Stimulated activated naive B cell treated with anti-CD40 and anti-IgM and Interleukin-4, amounts not matched to agents 10 μg/mL and 1 μg/mL and 100 μg/mL, for 72 hours (primary cell): ENCODE measurements around the gene CNTD1.
"Not testable (repeated sequence)": the region's sequence is repeated elsewhere in the genome, so short reads cannot be mapped to it uniquely, and the experiment has no call there.

Experiments
- ATAC-seq, 2 donors: fragments of 150-1000 bp; cut with Tn5 transposase; replicated peaks; 2 replicates each; pipeline ENCODE4 v1.10.0; 2021; ENCODE audit warnings: moderate library complexity in 1 of 2
- DNase-seq: peaks from one replicate; pipeline ENCODE4 v3.0.0; 2021
- H3K27ac Mint-ChIP-seq: one replicate; pipeline ENCODE4 v1.8.0; 2022; ENCODE audit warnings: mild to moderate bottlenecking, mixed read lengths
- H3K27me3 Mint-ChIP-seq, 2 donors: one replicate each; pipeline ENCODE4 v1.8.0; 2022; ENCODE audit warnings: mixed read lengths in 2 of 2
- H3K36me3 Mint-ChIP-seq, 2 donors: one replicate each; pipeline ENCODE4 v1.8.0; 2022; ENCODE audit warnings: mixed read lengths in 2 of 2, mild to moderate bottlenecking in 1 of 2
- H3K4me1 Mint-ChIP-seq, 2 donors: one replicate each; pipeline ENCODE4 v1.8.0; 2022; ENCODE audit warnings: mixed read lengths in 2 of 2, mild to moderate bottlenecking in 1 of 2
- H3K4me3 Mint-ChIP-seq, 2 donors: one replicate each; pipeline ENCODE4 v1.8.0; 2022; ENCODE audit warnings: mild to moderate bottlenecking in 2 of 2, mixed read lengths in 2 of 2, moderate library complexity in 1 of 2
- H3K9me3 Mint-ChIP-seq, 2 donors: one replicate each; pipeline ENCODE4 v1.8.0; 2022; ENCODE audit warnings: mixed read lengths in 2 of 2, mild to moderate bottlenecking in 1 of 2

CNTD1 gene

GRCh38 chr17:42852351-42852750 lies 53.7 kb downstream of the CNTD1 start:
- peaks cover 13 to 25% of the 10 kb centered on the region in 2 donors for H3K36me3 Mint-ChIP-seq
- no peak for DNase-seq
- no peak for ATAC-seq

GRCh38 chr17:42853004-42853403 lies 54.3 kb downstream of the CNTD1 start:
- DNase-seq (no peak), ATAC-seq (no peak)
- Mint-ChIP-seq H3K27ac (no peak overlapping the region), H3K36me3 (peaks cover 13 to 25% of the 10 kb centered on the region in 2 donors), H3K9me3 (no peaks in the 10 kb centered on the region), H3K4me1 (peaks cover 0 to 4% of the 10 kb centered on the region in 2 donors), H3K27me3 (no peaks in the 10 kb centered on the region), H3K4me3 (no peak overlapping the region)

More at GRCh38 chr17:42852351-42852750, 53.7 kb downstream of the CNTD1 start:
- Mint-ChIP-seq H3K27me3 (no peaks in the 10 kb centered on the region), H3K9me3 (no peaks in the 10 kb centered on the region), H3K4me3 (no peak overlapping the region), H3K27ac (no peak overlapping the region), H3K4me1 (peaks cover 0 to 4% of the 10 kb centered on the region in 2 donors)

DNA sequence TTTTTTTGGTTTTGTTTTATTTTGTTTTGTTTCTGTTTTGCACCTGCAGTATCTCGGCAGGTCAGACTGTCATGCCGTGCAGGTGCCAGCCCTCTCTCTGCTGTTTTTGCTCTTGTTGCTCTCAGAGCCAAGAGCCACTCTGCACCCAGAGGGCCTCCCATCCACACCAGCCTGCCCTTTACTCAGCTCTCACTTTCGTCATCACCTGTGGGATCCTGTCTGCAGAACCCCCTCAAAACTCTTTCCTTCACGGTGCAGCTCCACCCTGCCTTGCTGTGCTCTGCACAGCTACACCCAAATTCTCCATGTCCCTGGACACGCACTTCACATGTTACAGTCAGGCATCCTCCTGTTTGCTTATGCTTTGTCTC lies 54.9 kb downstream of the CNTD1 start:
- no peak for DNase-seq
- Mint-ChIP-seq H3K4me3 (no peak overlapping the region), H3K36me3 (peaks cover 13 to 25% of the 10 kb centered on the region in 2 donors), H3K27me3 (no peaks in the 10 kb centered on the region), H3K9me3 (no peaks in the 10 kb centered on the region), H3K27ac (no peak overlapping the region), H3K4me1 (peaks cover 0 to 4% of the 10 kb centered on the region in 2 donors)
- no peak for ATAC-seq

DNA sequence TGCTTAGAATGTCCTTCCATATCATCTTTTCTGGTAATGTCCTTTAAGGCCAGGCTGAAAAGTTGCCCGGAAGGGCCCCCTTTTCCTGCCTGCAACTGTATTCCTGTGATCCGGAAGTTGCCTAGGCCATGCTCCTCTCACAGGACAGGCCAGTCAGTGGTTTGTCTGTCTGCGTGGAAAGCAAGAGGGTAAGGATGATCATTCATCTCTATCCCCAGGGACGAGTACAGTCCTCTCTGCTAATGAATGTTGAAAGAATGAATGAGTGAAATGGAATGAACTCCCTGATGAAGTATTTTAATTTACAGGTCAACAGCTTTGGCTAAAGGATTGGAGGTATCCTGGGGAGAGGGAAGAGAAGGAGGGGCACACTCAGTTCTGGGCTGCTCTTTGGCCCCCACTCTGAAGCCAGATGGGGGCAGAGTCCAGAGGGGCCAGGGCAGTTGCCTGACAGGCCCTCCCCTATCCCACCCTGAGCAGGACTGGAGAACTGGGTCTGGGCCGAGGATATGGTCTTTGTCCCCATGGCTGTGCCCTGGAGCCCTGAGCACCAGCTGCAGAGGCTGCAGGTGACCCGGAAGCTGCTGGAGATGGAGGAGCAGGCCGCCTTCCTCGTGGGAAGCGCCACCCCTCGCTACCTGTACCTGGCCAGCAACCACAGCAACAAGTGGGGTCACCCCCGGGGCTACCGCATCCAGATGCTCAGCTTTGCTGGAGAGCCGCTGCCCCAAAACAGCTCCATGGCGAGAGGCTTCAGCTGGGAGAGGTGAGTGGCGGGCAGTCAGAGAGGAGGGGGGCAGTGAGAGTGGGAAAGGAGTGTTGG lies 55.5 kb downstream of the CNTD1 start:
- no peak for DNase-seq
- no peaks in the 10 kb centered on the region for H3K27me3 Mint-ChIP-seq
- H3K27ac Mint-ChIP-seq, result no peak overlapping the region
- H3K4me1 Mint-ChIP-seq, result peaks cover 0 to 4% of the 10 kb centered on the region in 2 donors
- H3K4me3 Mint-ChIP-seq, result no peak overlapping the region
- H3K9me3 Mint-ChIP-seq, result no peaks in the 10 kb centered on the region
- no peak for ATAC-seq
- peaks cover 13 to 25% of the 10 kb centered on the region in 2 donors for H3K36me3 Mint-ChIP-seq

- no peaks in the 10 kb centered on the region for H3K27me3 Mint-ChIP-seq
- no peaks in the 10 kb centered on the region for H3K9me3 Mint-ChIP-seq
- H3K27ac Mint-ChIP-seq, result no peak overlapping the region
- no peak overlapping the region for H3K4me3 Mint-ChIP-seq
- H3K4me1 Mint-ChIP-seq, result peaks cover 0 to 3% of the 10 kb centered on the region in 2 donors
- DNase-seq (no peak), ATAC-seq (no peak)
- H3K36me3 Mint-ChIP-seq, result peaks cover 13 to 25% of the 10 kb centered on the region in 2 donors
Measured at GRCh38 chr17:42855048-42855596, 56.5 kb downstream of the CNTD1 start.

DNA sequence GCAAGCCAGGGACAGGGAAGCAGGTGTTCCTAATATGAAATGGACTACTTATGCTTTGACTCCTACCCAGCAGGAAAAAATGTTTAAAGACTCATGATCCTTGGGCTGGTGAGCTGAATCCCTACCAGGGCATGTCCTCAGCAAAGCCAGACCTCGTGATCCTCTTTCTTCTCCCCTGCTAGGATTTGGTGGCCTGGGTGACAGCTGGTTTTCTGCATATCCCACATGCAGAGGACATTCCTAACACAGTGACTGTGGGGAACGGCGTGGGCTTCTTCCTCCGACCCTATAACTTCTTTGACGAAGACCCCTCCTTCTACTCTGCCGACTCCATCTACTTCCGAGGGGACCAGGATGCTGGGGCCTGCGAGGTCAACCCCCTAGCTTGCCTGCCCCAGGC lies 57.4 kb downstream of the CNTD1 start:
- H3K4me1 Mint-ChIP-seq, H3K27me3 Mint-ChIP-seq, H3K4me3 Mint-ChIP-seq, DNase-seq, H3K9me3 Mint-ChIP-seq, H3K27ac Mint-ChIP-seq, ATAC-seq: not testable (repeated sequence)
- peaks cover 13 to 25% of the 10 kb centered on the region in 2 donors for H3K36me3 Mint-ChIP-seq

DNA sequence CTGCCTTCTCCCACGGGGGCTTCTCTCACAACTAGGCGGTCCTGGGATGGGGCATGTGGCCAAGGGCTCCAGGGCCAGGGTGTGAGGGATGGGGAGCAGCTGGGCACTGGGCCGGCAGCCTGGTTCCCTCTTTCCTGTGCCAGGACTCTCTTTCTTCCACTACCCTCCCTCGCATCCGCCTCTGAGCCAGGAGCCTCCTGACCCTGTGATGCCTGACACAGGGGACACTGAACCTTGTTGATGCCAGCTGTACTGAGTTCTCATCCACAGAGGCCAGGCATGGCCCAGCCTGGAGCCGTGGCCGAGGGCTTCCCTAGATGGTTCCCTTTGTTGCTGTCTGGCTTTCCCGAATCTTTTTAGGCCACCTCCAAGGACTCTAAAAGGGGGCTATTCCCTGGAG lies 57.9 kb downstream of the CNTD1 start:
- not testable (repeated sequence) for ATAC-seq
- H3K36me3 Mint-ChIP-seq, result peaks cover 13 to 25% of the 10 kb centered on the region in 2 donors

DNA sequence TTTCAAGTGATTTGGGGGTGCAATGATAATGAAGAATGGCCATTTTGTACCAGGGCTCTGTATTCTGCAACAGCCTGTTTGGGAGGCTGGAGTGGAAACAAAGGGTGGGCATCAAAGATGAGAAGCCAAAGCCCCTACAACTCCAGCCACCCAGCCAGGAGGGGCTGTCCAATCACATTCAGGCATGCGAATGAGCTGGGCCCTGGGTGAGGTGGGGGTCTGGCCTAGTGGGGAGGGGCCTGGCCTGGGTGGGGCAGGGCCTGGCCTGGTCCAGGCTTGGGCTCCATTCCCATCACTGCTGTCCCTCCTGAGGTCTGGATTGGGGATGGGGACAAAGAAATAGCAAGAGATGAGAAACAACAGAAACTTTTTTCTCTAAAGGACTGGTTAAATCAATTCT lies 58.7 kb downstream of the CNTD1 start:
- Mint-ChIP-seq H3K36me3 (peaks cover 12 to 25% of the 10 kb centered on the region in 2 donors), H3K4me3 (no peak overlapping the region), H3K4me1 (peaks cover 0 to 1% of the 10 kb centered on the region in 2 donors), H3K27ac (no peak overlapping the region), H3K27me3 (no peaks in the 10 kb centered on the region), H3K9me3 (no peaks in the 10 kb centered on the region)
- ATAC-seq (no peak), DNase-seq (no peak)

More for the DNA sequence above, 57.9 kb downstream of the CNTD1 start:
- not testable (repeated sequence) for H3K27ac Mint-ChIP-seq, H3K9me3 Mint-ChIP-seq, DNase-seq, H3K27me3 Mint-ChIP-seq, H3K4me3 Mint-ChIP-seq, H3K4me1 Mint-ChIP-seq
